ENCODE measurements around the gene COL5A3. TPM values are rescaled to one million over a fixed set of nuclear protein-coding genes. Genes with fewer than 3 reads are reported as not detected.

COL5A3 gene
- total RNA-seq, 1 experiment from 2014 or later, result 0.11 TPM

- H4K20me1 ChIP-seq (ENCODE audit: low read length), result no peaks in the 10 kb centered on the region
- H3K4me1 ChIP-seq (ENCODE audit: insufficient read depth, low read length), result peaks cover 5% of the 10 kb centered on the region
- peak overlapping the region; percentile 11; the same call in 1 of the 2 replicates for H3K9ac ChIP-seq (ENCODE audit: low read length)
- no peak overlapping the region for H2AFZ ChIP-seq (ENCODE audit: low read length)
- DNase-seq (no peak), ATAC-seq (peak; percentile 20)
- CTCF ChIA-PET, result interaction anchor here (0.9 kb wide), 1 partner anchor 92 kb away, joined by 5 read pairs; no protein-coding TSS in a partner anchor
- no peak overlapping the region for H3K27ac ChIP-seq (ENCODE audit: low read length)
- H3K9me3 ChIP-seq (ENCODE audit: low read length), result no peaks in the 10 kb centered on the region
- TF ChIP-seq EZH2 (IDR thresholded peaks at IDR 0.05; ENCODE audit: low read length, unreplicated experiment), result no peak
- TF ChIP-seq EZH2phosphoT487 (IDR thresholded peaks at IDR 0.05; ENCODE audit: borderline replicate concordance, low read length), result no peak
- TF ChIP-seq, protein P1, sequence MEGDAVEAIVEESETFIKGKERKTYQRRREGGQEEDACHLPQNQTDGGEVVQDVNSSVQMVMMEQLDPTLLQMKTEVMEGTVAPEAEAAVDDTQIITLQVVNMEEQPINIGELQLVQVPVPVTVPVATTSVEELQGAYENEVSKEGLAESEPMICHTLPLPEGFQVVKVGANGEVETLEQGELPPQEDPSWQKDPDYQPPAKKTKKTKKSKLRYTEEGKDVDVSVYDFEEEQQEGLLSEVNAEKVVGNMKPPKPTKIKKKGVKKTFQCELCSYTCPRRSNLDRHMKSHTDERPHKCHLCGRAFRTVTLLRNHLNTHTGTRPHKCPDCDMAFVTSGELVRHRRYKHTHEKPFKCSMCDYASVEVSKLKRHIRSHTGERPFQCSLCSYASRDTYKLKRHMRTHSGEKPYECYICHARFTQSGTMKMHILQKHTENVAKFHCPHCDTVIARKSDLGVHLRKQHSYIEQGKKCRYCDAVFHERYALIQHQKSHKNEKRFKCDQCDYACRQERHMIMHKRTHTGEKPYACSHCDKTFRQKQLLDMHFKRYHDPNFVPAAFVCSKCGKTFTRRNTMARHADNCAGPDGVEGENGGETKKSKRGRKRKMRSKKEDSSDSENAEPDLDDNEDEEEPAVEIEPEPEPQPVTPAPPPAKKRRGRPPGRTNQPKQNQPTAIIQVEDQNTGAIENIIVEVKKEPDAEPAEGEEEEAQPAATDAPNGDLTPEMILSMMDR (conservative IDR thresholded peaks at IDR 0.05; ENCODE audit: low read depth, low read length), result no peak
- intact Hi-C loops (cut with micrococcal nuclease), result no loop called here
- H3K27me3 ChIP-seq (ENCODE audit: low read length), result peaks cover 14% of the 10 kb centered on the region
- H3K4me2 ChIP-seq (ENCODE audit: low read length), result peak overlapping the region; percentile 64
- no peaks in the 10 kb centered on the region for H3K36me3 ChIP-seq (ENCODE audit: low read depth, low read length)
- no peaks in the 10 kb centered on the region for H3F3A ChIP-seq (ENCODE audit: low read length, unreplicated experiment)
- POLR2A ChIA-PET (ENCODE audit: unreplicated experiment), result no interaction called here
- H3K9me2 ChIP-seq (replicated peaks; ENCODE audit: low read length), result no peaks in the 10 kb centered on the region
- peak overlapping the region; percentile 42; the same call in 1 of the 2 replicates for H3K4me3 ChIP-seq (ENCODE audit: low read length)
- BruUV-seq (replicated peaks), result no TSS peak
- H3K79me2 ChIP-seq (ENCODE audit: low read length), result no peaks in the 10 kb centered on the region
Measured at GRCh38 chr19:9935506-9936325, 74.6 kb downstream of the COL5A3 start.

- peaks cover 14% of the 10 kb centered on the region for H3K27me3 ChIP-seq (ENCODE audit: low read length)
- TF ChIP-seq EZH2 (IDR thresholded peaks at IDR 0.05; ENCODE audit: low read length, unreplicated experiment), result no peak
- TF ChIP-seq, protein P1 (conservative IDR thresholded peaks at IDR 0.05; ENCODE audit: low read depth, low read length), result peak; percentile 98
- no peaks in the 10 kb centered on the region for H3F3A ChIP-seq (ENCODE audit: low read length, unreplicated experiment)
- H3K4me2 ChIP-seq (ENCODE audit: low read length), result peak overlapping the region; percentile 19
- intact Hi-C loops (cut with micrococcal nuclease), result loop anchor here (1.0 kb wide), 3 partner anchors 66 to 317 kb away; no protein-coding TSS in a partner anchor
- H3K79me2 ChIP-seq (ENCODE audit: low read length), result no peaks in the 10 kb centered on the region
- peak; percentile 89 for DNase-seq
- no peaks in the 10 kb centered on the region for H4K20me1 ChIP-seq (ENCODE audit: low read length)
- ATAC-seq, result peak; percentile 59
- H3K9me2 ChIP-seq (replicated peaks; ENCODE audit: low read length), result no peaks in the 10 kb centered on the region
- H2AFZ ChIP-seq (ENCODE audit: low read length), result no peak overlapping the region
- H3K27ac ChIP-seq (ENCODE audit: low read length), result no peak overlapping the region
- no TSS peak for BruUV-seq (replicated peaks)
- no peaks in the 10 kb centered on the region for H3K36me3 ChIP-seq (ENCODE audit: low read depth, low read length)
- peaks cover 5% of the 10 kb centered on the region for H3K4me1 ChIP-seq (ENCODE audit: insufficient read depth, low read length)
- H3K9me3 ChIP-seq (ENCODE audit: low read length), result no peaks in the 10 kb centered on the region
- H3K9ac ChIP-seq (ENCODE audit: low read length), result no peak overlapping the region
- H3K4me3 ChIP-seq (ENCODE audit: low read length), result no peak overlapping the region
- POLR2A ChIA-PET (ENCODE audit: unreplicated experiment), result no interaction called here
- CTCF ChIA-PET, result interaction anchor here (0.9 kb wide), 1 partner anchor 93 kb away, joined by 5 read pairs; no protein-coding TSS in a partner anchor
Measured at GRCh38 chr19:9934132-9934950, 76.0 kb downstream of the COL5A3 start.
